SK-N-SH (cell line): ENCODE data around the gene APOBEC2.

Experiments
- CTCF ChIP-seq: fragments of 200-600 bp; sonication (generic); IDR thresholded peaks from 2 replicates; pipeline ENCODE4 v1.6.1; 2017; ENCODE audit warnings: antibody characterized with exemption, mild to moderate bottlenecking, moderate library complexity
- EZH2phosphoT487 ChIP-seq: fragments of 200-600 bp; sonication (generic); IDR thresholded peaks from 2 replicates; pipeline ENCODE4 v1.6.1; 2017; ENCODE audit warnings: low read depth, mixed run types, mild to moderate bottlenecking, antibody characterized with exemption, moderate library complexity, borderline replicate concordance
- GABPA ChIP-seq: IDR thresholded peaks from 2 replicates; pipeline ENCODE4 v1.4.0; 2012; ENCODE audit warnings: low read depth, mild to moderate bottlenecking
- JUND ChIP-seq: IDR thresholded peaks from 2 replicates; pipeline ENCODE4 v1.4.0; 2012
- MXI1 ChIP-seq: IDR thresholded peaks from 2 replicates; pipeline ENCODE4 v1.6.1; 2012; ENCODE audit warnings: mild to moderate bottlenecking, low read depth, low read length, improper control_type of control experiment
- RCOR1 ChIP-seq: fragments of 150-350 bp; IDR thresholded peaks from 2 replicates; pipeline ENCODE4 v1.6.1; 2017; ENCODE audit warnings: antibody characterized with exemption, low read length
- REST ChIP-seq: IDR thresholded peaks from 2 replicates; pipeline ENCODE4 v1.6.1; 2012; ENCODE audit warnings: mild to moderate bottlenecking, low read depth, low read length, moderate library complexity
- RFX5 ChIP-seq: IDR thresholded peaks from 2 replicates; pipeline ENCODE4 v1.6.1; 2012; ENCODE audit warnings: mild to moderate bottlenecking, improper control_type of control experiment, low read length
- SIN3A ChIP-seq: IDR thresholded peaks from 2 replicates; pipeline ENCODE4 v1.6.1; 2012; ENCODE audit warnings: low read depth, mild to moderate bottlenecking, low read length, moderate library complexity, borderline replicate concordance
- SMC3 ChIP-seq: IDR thresholded peaks from 2 replicates; pipeline ENCODE4 v1.6.1; 2012; ENCODE audit warnings: low read depth, low read length, improper control_type of control experiment
- TCF12 ChIP-seq: IDR thresholded peaks from 2 replicates; pipeline ENCODE4 v1.4.0; 2012

- TF ChIP-seq CTCF (no peak), GABPA (no peak), SIN3A (no peak), TCF12 (no peak), JUND (no peak), EZH2phosphoT487 (no peak), MXI1 (no peak), RFX5 (no peak), RCOR1 (no peak), REST (no peak), SMC3 (no peak)
Observed at GRCh38 chr6:41098366-41098765, 45.4 kb downstream of the APOBEC2 start.
